ENCODE results near the gene CPNE7.

DNA sequence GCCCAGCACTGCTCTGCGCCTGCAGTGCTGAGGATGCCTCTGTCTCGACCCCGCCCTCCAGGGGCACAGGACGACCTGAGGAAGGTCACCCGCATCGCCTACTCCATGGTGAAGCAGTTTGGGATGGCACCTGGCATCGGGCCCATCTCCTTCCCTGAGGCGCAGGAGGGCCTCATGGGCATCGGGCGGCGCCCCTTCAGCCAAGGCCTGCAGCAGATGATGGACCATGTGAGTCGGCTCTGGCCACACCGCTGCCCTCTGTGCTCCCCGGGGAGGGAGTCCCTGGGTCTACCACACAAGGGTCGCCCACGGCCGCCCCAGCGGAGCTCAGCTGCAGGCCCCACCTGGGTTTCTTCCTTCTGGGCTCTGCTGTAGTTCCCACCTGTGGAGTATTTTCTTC is 21.8 kb upstream of the CPNE7 start:
- TF ChIP-seq EZH2 (IDR thresholded peaks at IDR 0.05; ENCODE audit: low read length, missing control alignments), result no peak
- TF ChIP-seq, protein P1, sequence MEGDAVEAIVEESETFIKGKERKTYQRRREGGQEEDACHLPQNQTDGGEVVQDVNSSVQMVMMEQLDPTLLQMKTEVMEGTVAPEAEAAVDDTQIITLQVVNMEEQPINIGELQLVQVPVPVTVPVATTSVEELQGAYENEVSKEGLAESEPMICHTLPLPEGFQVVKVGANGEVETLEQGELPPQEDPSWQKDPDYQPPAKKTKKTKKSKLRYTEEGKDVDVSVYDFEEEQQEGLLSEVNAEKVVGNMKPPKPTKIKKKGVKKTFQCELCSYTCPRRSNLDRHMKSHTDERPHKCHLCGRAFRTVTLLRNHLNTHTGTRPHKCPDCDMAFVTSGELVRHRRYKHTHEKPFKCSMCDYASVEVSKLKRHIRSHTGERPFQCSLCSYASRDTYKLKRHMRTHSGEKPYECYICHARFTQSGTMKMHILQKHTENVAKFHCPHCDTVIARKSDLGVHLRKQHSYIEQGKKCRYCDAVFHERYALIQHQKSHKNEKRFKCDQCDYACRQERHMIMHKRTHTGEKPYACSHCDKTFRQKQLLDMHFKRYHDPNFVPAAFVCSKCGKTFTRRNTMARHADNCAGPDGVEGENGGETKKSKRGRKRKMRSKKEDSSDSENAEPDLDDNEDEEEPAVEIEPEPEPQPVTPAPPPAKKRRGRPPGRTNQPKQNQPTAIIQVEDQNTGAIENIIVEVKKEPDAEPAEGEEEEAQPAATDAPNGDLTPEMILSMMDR (conservative IDR thresholded peaks at IDR 0.05 in 1 of 2, IDR thresholded peaks at IDR 0.05 in 1 of 2; ENCODE audit: low read depth in 1 of 2, low read length in 2 of 2), result no peak
